Measurements from ENCODE around the gene ZCCHC17.

The ZCCHC17 gene

GRCh38 chr1:31308036-31308435 is 11.2 kb downstream of the ZCCHC17 start:
- no peak for DNase-seq

GRCh38 chr1:31310198-31310597 is 13.4 kb downstream of the ZCCHC17 start:
- no peak for DNase-seq

GRCh38 chr1:31315902-31316301 is 19.1 kb downstream of the ZCCHC17 start:
- DNase-seq, result no peak

- no peak for DNase-seq
Observed at GRCh38 chr1:31318146-31318545, 21.3 kb downstream of the ZCCHC17 start.

- no peak for DNase-seq
Observed at GRCh38 chr1:31324093-31324492, 27.3 kb downstream of the ZCCHC17 start.

GRCh38 chr1:31324992-31325391 is 28.2 kb downstream of the ZCCHC17 start:
- no peak for DNase-seq

GRCh38 chr1:31326461-31326860 is 29.6 kb downstream of the ZCCHC17 start:
- no peak for DNase-seq

- DNase-seq, result no peak
Observed at GRCh38 chr1:31327381-31327780, 30.5 kb downstream of the ZCCHC17 start.

- DNase-seq, result no peak
Observed at GRCh38 chr1:31335007-31335406, 38.2 kb downstream of the ZCCHC17 start.

GRCh38 chr1:31336687-31337467 is 40.0 kb downstream of the ZCCHC17 start:
- DNase-seq, result no peak

GRCh38 chr1:31344503-31344902 is 47.7 kb downstream of the ZCCHC17 start:
- DNase-seq, result no peak

GRCh38 chr1:31345635-31346034 is 48.8 kb downstream of the ZCCHC17 start:
- DNase-seq, result no peak

GRCh38 chr1:31346785-31347184 is 50.0 kb downstream of the ZCCHC17 start:
- DNase-seq, result no peak

GRCh38 chr1:31348449-31348848 is 51.6 kb downstream of the ZCCHC17 start:
- no peak for DNase-seq

- no peak for DNase-seq
Observed at GRCh38 chr1:31354283-31354682, 57.5 kb downstream of the ZCCHC17 start.

- DNase-seq, result no peak
Observed at GRCh38 chr1:31356427-31356826, 59.6 kb downstream of the ZCCHC17 start.

GRCh38 chr1:31361607-31362006 is 64.8 kb downstream of the ZCCHC17 start:
- no peak for DNase-seq

- no peak for DNase-seq
Observed at GRCh38 chr1:31362032-31362431, 65.2 kb downstream of the ZCCHC17 start.

- no peak for DNase-seq
Observed at GRCh38 chr1:31364561-31365250, 67.9 kb downstream of the ZCCHC17 start.

GRCh38 chr1:31366796-31367195 is 70.0 kb downstream of the ZCCHC17 start:
- no peak for DNase-seq

- DNase-seq, result no peak
Observed at GRCh38 chr1:31368611-31369107, 71.8 kb downstream of the ZCCHC17 start.

- DNase-seq, result no peak
Observed at GRCh38 chr1:31370021-31370420, 73.2 kb downstream of the ZCCHC17 start.

GRCh38 chr1:31370565-31370964 is 73.7 kb downstream of the ZCCHC17 start:
- no peak for DNase-seq
